ENCODE measurements around the gene ASB12.

Gene ASB12

GRCh38 chrX:64196606-64197005 is 33.8 kb downstream of the ASB12 start:
- no peak for TF ChIP-seq CTCF (conservative IDR thresholded peaks at IDR 0.05; ENCODE audit: low read depth, low read length)
- DNase-seq (ENCODE audit: low read depth): no peak
- H3K4me3 ChIP-seq (ENCODE audit: low read depth, low read length): no peak overlapping the region

- no peak for TF ChIP-seq CTCF (conservative IDR thresholded peaks at IDR 0.05; ENCODE audit: low read depth, low read length)
- DNase-seq (ENCODE audit: low read depth): no peak
- H3K4me3 ChIP-seq (ENCODE audit: low read depth, low read length): no peak overlapping the region
These were observed 34.5 kb downstream of the ASB12 start for GRCh38 chrX:64195862-64196261.

- TF ChIP-seq CTCF (conservative IDR thresholded peaks at IDR 0.05; ENCODE audit: low read depth, low read length): no peak
- H3K4me3 ChIP-seq (ENCODE audit: low read depth, low read length): no peak overlapping the region
- DNase-seq (ENCODE audit: low read depth): no peak
These were observed 37.7 kb downstream of the ASB12 start for GRCh38 chrX:64192673-64193072.

- no peak for TF ChIP-seq CTCF (conservative IDR thresholded peaks at IDR 0.05; ENCODE audit: low read depth, low read length)
- DNase-seq (ENCODE audit: low read depth): no peak
- no peak overlapping the region for H3K4me3 ChIP-seq (ENCODE audit: low read depth, low read length)
These were observed 38.4 kb downstream of the ASB12 start for GRCh38 chrX:64192040-64192439.

- DNase-seq (ENCODE audit: low read depth): no peak
- no peak for TF ChIP-seq CTCF (conservative IDR thresholded peaks at IDR 0.05; ENCODE audit: low read depth, low read length)
- no peak overlapping the region for H3K4me3 ChIP-seq (ENCODE audit: low read depth, low read length)
These were observed 39.0 kb downstream of the ASB12 start for GRCh38 chrX:64191281-64192010.

- DNase-seq (ENCODE audit: low read depth): no peak
- H3K4me3 ChIP-seq (ENCODE audit: low read depth, low read length): no peak overlapping the region
- TF ChIP-seq CTCF (conservative IDR thresholded peaks at IDR 0.05; ENCODE audit: low read depth, low read length): no peak
These were observed 40.2 kb downstream of the ASB12 start for GRCh38 chrX:64190136-64190740.

GRCh38 chrX:64188901-64189300 is 41.5 kb downstream of the ASB12 start:
- no peak for TF ChIP-seq CTCF (conservative IDR thresholded peaks at IDR 0.05; ENCODE audit: low read depth, low read length)
- no peak overlapping the region for H3K4me3 ChIP-seq (ENCODE audit: low read depth, low read length)
- DNase-seq (ENCODE audit: low read depth): no peak

All from choroid plexus epithelial cell (primary cell).